Mesenchymal stem cell (in vitro differentiated cells and primary cell): ENCODE measurements around the gene EPHB6.

Experiments used
- DNase-seq: peaks from one replicate; pipeline ENCODE4 v3.0.0-alpha.2; 2013
- H2AFZ ChIP-seq: one replicate; pipeline ENCODE4 v1.6.1; 2013; ENCODE audit warnings: low read depth, mild to moderate bottlenecking, control low read depth, inconsistent platforms, low read length, moderate library complexity
- H2AK5ac ChIP-seq: 2 replicates; pipeline ENCODE4 v1.6.1; 2013; ENCODE audit warnings: low read length, moderate library complexity, mild to moderate bottlenecking, inconsistent platforms; ENCODE audit not compliant: severe bottlenecking
- H2BK120ac ChIP-seq: one replicate; pipeline ENCODE4 v1.6.1; 2013; ENCODE audit warnings: low read depth, mild to moderate bottlenecking, inconsistent platforms, low read length, moderate library complexity
- H2BK12ac ChIP-seq, 2 experiments: one replicate each; pipeline ENCODE4 v1.6.1; 2013; ENCODE audit warnings: inconsistent platforms in 2 of 2, low read length in 2 of 2, mild to moderate bottlenecking in 2 of 2, moderate library complexity in 2 of 2, control low read depth in 1 of 2
- H2BK15ac ChIP-seq: one replicate; pipeline ENCODE4 v1.6.1; 2013; ENCODE audit warnings: mild to moderate bottlenecking, low read depth, inconsistent platforms; ENCODE audit not compliant: poor library complexity, severe bottlenecking
- H2BK5ac ChIP-seq: 2 replicates; pipeline ENCODE4 v1.6.1; 2013; ENCODE audit warnings: low read depth, mild to moderate bottlenecking, low read length, control low read depth, inconsistent platforms; ENCODE audit not compliant: poor library complexity, severe bottlenecking
- H3K14ac ChIP-seq, 2 experiments: one replicate each; pipeline ENCODE4 v1.6.1; 2013; ENCODE audit warnings: inconsistent platforms in 2 of 2, low read length in 2 of 2, control low read depth in 1 of 2, mild to moderate bottlenecking in 1 of 2, moderate library complexity in 1 of 2
- H3K18ac ChIP-seq, 2 experiments: one replicate each; pipeline ENCODE4 v1.6.1; 2013; ENCODE audit warnings: inconsistent platforms in 2 of 2, low read length in 2 of 2, control low read depth in 1 of 2, low read depth in 1 of 2, mild to moderate bottlenecking in 1 of 2
- H3K23ac ChIP-seq, 2 experiments: one replicate each; pipeline ENCODE4 v1.6.1; 2013; ENCODE audit warnings: inconsistent platforms in 2 of 2, low read length in 2 of 2, mild to moderate bottlenecking in 2 of 2, moderate library complexity in 2 of 2, control low read depth in 1 of 2
- H3K27ac ChIP-seq: 2 replicates; pipeline ENCODE4 v1.5.1; 2013; ENCODE audit warnings: mild to moderate bottlenecking, moderate library complexity, low read length, control low read depth, inconsistent platforms; ENCODE audit not compliant: poor library complexity, severe bottlenecking
- H3K27me3 ChIP-seq, 2 experiments: 2 replicates each; pipeline versions ENCODE4 v1.6.1 to v1.7.0; 2013; ENCODE audit warnings: low read length in 2 of 2, mild to moderate bottlenecking in 2 of 2, moderate library complexity in 2 of 2, control low read depth in 1 of 2, inconsistent platforms in 1 of 2; ENCODE audit not compliant: control insufficient read depth in 1 of 2, insufficient read depth in 1 of 2
- H3K36me3 ChIP-seq, 2 experiments: 2 replicates each; pipeline versions ENCODE4 v1.6.1 to v1.7.0; 2013; ENCODE audit warnings: low read length in 2 of 2, control low read depth in 1 of 2, inconsistent platforms in 1 of 2, low read depth in 1 of 2, mild to moderate bottlenecking in 1 of 2; ENCODE audit not compliant: insufficient read depth in 2 of 2, control insufficient read depth in 1 of 2
- H3K4ac ChIP-seq, 2 experiments: one replicate each; pipeline ENCODE4 v1.6.1; 2013; ENCODE audit warnings: inconsistent platforms in 2 of 2, low read length in 2 of 2, mild to moderate bottlenecking in 2 of 2, moderate library complexity in 2 of 2, control low read depth in 1 of 2, low read depth in 1 of 2
- H3K4me1 ChIP-seq: 2 replicates; pipeline ENCODE4 v1.6.1; 2013; ENCODE audit warnings: low read depth, low read length, control low read depth; ENCODE audit not compliant: control insufficient read depth, insufficient read depth
- H3K4me2 ChIP-seq: 2 replicates; pipeline ENCODE4 v1.6.1; 2013; ENCODE audit warnings: low read length, mild to moderate bottlenecking, inconsistent platforms; ENCODE audit not compliant: poor library complexity, severe bottlenecking
- H3K4me3 ChIP-seq, 2 experiments: 2 replicates each; pipeline versions ENCODE4 v1.5.1 to v1.7.0; 2013; ENCODE audit warnings: low read length in 2 of 2, mild to moderate bottlenecking in 2 of 2, control low read depth in 1 of 2, low read depth in 1 of 2; ENCODE audit not compliant: insufficient read depth in 1 of 2
- H3K79me1 ChIP-seq: replicated peaks from 2 replicates; pipeline ENCODE4 v1.6.1; 2013; ENCODE audit warnings: mild to moderate bottlenecking, control low read depth, low read length, inconsistent platforms; ENCODE audit not compliant: poor library complexity, severe bottlenecking
- H3K9ac ChIP-seq: 2 replicates; pipeline ENCODE4 v1.7.0; 2013; ENCODE audit warnings: mild to moderate bottlenecking, low read length, moderate library complexity
- H3K9me3 ChIP-seq: 2 replicates; pipeline ENCODE4 v1.7.0; 2013; ENCODE audit warnings: mild to moderate bottlenecking, low read length; ENCODE audit not compliant: control insufficient read depth
- H4K8ac ChIP-seq: one replicate; pipeline ENCODE4 v1.6.1; 2013; ENCODE audit warnings: inconsistent platforms, mild to moderate bottlenecking, low read length, moderate library complexity
- H4K91ac ChIP-seq: one replicate; pipeline ENCODE4 v1.6.1; 2013; ENCODE audit warnings: mild to moderate bottlenecking, low read length, inconsistent platforms
- WGBS: methylation state at CpG from one replicate; pipeline ENCODE4 v1.1.7; 2013; ENCODE audit warnings: mixed read lengths; 5-methylcytosine and 5-hydroxymethylcytosine counted together

Gene EPHB6

GRCh38 chr7:142819530-142819929 lies 35.3 kb upstream of the EPHB6 start:
- Histone ChIP-seq H3K36me3 (no peaks in the 10 kb centered on the region), H3K4me3 (no peak overlapping the region), H3K23ac (no peak overlapping the region), H2AK5ac (no peak overlapping the region), H2BK12ac (no peak overlapping the region), H3K9ac (no peak overlapping the region), H3K18ac (no peak overlapping the region), H3K27ac (no peak overlapping the region), H3K27me3 (peaks cover 27 to 37% of the 10 kb centered on the region in 2 experiments), H3K4me1 (no peaks in the 10 kb centered on the region), H3K4ac (no peak overlapping the region), H3K79me1 (no peaks in the 10 kb centered on the region), H2BK15ac (no peak overlapping the region), H2BK5ac (no peak overlapping the region), H3K4me2 (no peak overlapping the region), H2BK120ac (no peak overlapping the region), H3K9me3 (peaks cover 3% of the 10 kb centered on the region), H2AFZ (no peak overlapping the region), H4K8ac (no peak overlapping the region), H3K14ac (no peak overlapping the region), H4K91ac (no peak overlapping the region)
- DNase-seq, result no peak
- 76% methylated on average over 5 of the region's 5 CpGs for WGBS

GRCh38 chr7:142822714-142823113 lies 32.2 kb upstream of the EPHB6 start:
- no peaks in the 10 kb centered on the region for H3K36me3 ChIP-seq
- no peak overlapping the region for H4K91ac ChIP-seq
- H3K9ac ChIP-seq, result no peak overlapping the region
- H3K4me3 ChIP-seq, result no peak overlapping the region
- H3K4me2 ChIP-seq, result no peak overlapping the region
- no peak overlapping the region for H2BK5ac ChIP-seq
- peaks cover 14 to 21% of the 10 kb centered on the region in 2 experiments for H3K27me3 ChIP-seq
- H3K9me3 ChIP-seq, result peaks cover 3% of the 10 kb centered on the region
- H4K8ac ChIP-seq, result no peak overlapping the region
- no peak overlapping the region for H2AK5ac ChIP-seq
- H3K14ac ChIP-seq, result no peak overlapping the region
- H3K79me1 ChIP-seq, result no peaks in the 10 kb centered on the region
- no peak overlapping the region for H3K18ac ChIP-seq
- no peaks in the 10 kb centered on the region for H3K4me1 ChIP-seq
- no CpG with 5 or more reads among the region's 1 CpG for WGBS
- DNase-seq, result no peak
- no peak overlapping the region for H2BK12ac ChIP-seq
- no peak overlapping the region for H3K23ac ChIP-seq
- H2AFZ ChIP-seq, result no peak overlapping the region
- H3K27ac ChIP-seq, result no peak overlapping the region
- no peak overlapping the region for H2BK120ac ChIP-seq
- no peak overlapping the region for H2BK15ac ChIP-seq
- no peak overlapping the region for H3K4ac ChIP-seq

- no peak overlapping the region for H3K23ac ChIP-seq
- H3K4me1 ChIP-seq, result no peaks in the 10 kb centered on the region
- H3K4me2 ChIP-seq, result no peak overlapping the region
- no peak overlapping the region for H2BK5ac ChIP-seq
- no peak overlapping the region for H2AFZ ChIP-seq
- H3K4ac ChIP-seq, result no peak overlapping the region
- H3K14ac ChIP-seq, result no peak overlapping the region
- H4K91ac ChIP-seq, result no peak overlapping the region
- H3K9ac ChIP-seq, result no peak overlapping the region
- H2AK5ac ChIP-seq, result no peak overlapping the region
- H3K18ac ChIP-seq, result no peak overlapping the region
- no peak for DNase-seq
- H2BK15ac ChIP-seq, result no peak overlapping the region
- no peak overlapping the region for H2BK12ac ChIP-seq
- H2BK120ac ChIP-seq, result no peak overlapping the region
- no peak overlapping the region for H3K27ac ChIP-seq
- WGBS, result 62% methylated on average over 1 of the region's 1 CpG
- H4K8ac ChIP-seq, result no peak overlapping the region
- H3K4me3 ChIP-seq, result no peak overlapping the region
- peaks cover 3% of the 10 kb centered on the region for H3K9me3 ChIP-seq
- H3K36me3 ChIP-seq, result no peaks in the 10 kb centered on the region
- H3K79me1 ChIP-seq, result no peaks in the 10 kb centered on the region
- H3K27me3 ChIP-seq, result peaks cover 0 to 5% of the 10 kb centered on the region in 2 experiments
Measured at GRCh38 chr7:142827951-142828500, 26.9 kb upstream of the EPHB6 start.

- H2AFZ ChIP-seq, result no peak overlapping the region
- WGBS, result 78% methylated on average over 1 of the region's 2 CpGs
- H2AK5ac ChIP-seq, result no peak overlapping the region
- H3K79me1 ChIP-seq, result no peaks in the 10 kb centered on the region
- H2BK15ac ChIP-seq, result no peak overlapping the region
- no peak overlapping the region for H2BK5ac ChIP-seq
- H3K14ac ChIP-seq, result no peak overlapping the region
- H3K4me2 ChIP-seq, result no peak overlapping the region
- H3K18ac ChIP-seq, result no peak overlapping the region
- H2BK120ac ChIP-seq, result no peak overlapping the region
- H4K91ac ChIP-seq, result no peak overlapping the region
- H3K23ac ChIP-seq, result no peak overlapping the region
- no peaks in the 10 kb centered on the region for H3K27me3 ChIP-seq
- DNase-seq, result no peak
- no peaks in the 10 kb centered on the region for H3K4me1 ChIP-seq
- no peak overlapping the region for H4K8ac ChIP-seq
- no peak overlapping the region for H2BK12ac ChIP-seq
- H3K4ac ChIP-seq, result no peak overlapping the region
- no peaks in the 10 kb centered on the region for H3K9me3 ChIP-seq
- no peaks in the 10 kb centered on the region for H3K36me3 ChIP-seq
- H3K27ac ChIP-seq, result no peak overlapping the region
- no peak overlapping the region for H3K4me3 ChIP-seq
- no peak overlapping the region for H3K9ac ChIP-seq
Measured at GRCh38 chr7:142832417-142832816, 22.5 kb upstream of the EPHB6 start.
